IMR-90 (cell line): Measurements from ENCODE around the gene USP24. TPM values are rescaled to one million over a fixed set of nuclear protein-coding genes. Genes with fewer than 3 reads are reported as not detected.
A peak's percentile ranks its signal among the peaks of the same experiment; 100 is the strongest.

ENCODE experiments used
- ATAC-seq: fragments of 200-7000 bp; cut with Tn5 transposase; 2 replicates; pipeline ENCODE4 v1.9.1; 2020; ENCODE audit warnings: low read depth, mild to moderate bottlenecking, moderate library complexity
- BruUV-seq: library from RNA; stranded (reverse); fragments of 400-500 nt; replicated peaks from 2 replicates; lab custom pipeline; 2021; lab: Mats Ljungman, UMichigan
- CTCF ChIA-PET: fragments of 300-600 bp; formaldehyde crosslinking; extraction: SDS; loops from one replicate; lab custom pipeline; 2021; ENCODE audit warnings: antibody characterized with exemption; lab: Yijun Ruan, JAX
- POLR2A ChIA-PET: fragments of 300-600 bp; sonication (Branson Sonifier 250); formaldehyde crosslinking; loops from one replicate; lab custom pipeline; 2022; ENCODE audit warnings: antibody characterized with exemption; ENCODE audit not compliant: unreplicated experiment; lab: Charles Lee
- DNase-seq: peaks from one replicate; pipeline ENCODE4 v3.0.0; 2013
- H2AFZ ChIP-seq: replicated peaks from 2 replicates; pipeline ENCODE3; 2013; ENCODE audit warnings: low read length, mild to moderate bottlenecking; ENCODE audit not compliant: poor library complexity
- H2AK5ac ChIP-seq: 2 replicates; pipeline ENCODE4 v1.6.1; 2013; ENCODE audit warnings: low read depth, low read length, inconsistent platforms
- H2AK9ac ChIP-seq: replicated peaks from 2 replicates; pipeline ENCODE3; 2013; ENCODE audit warnings: mild to moderate bottlenecking, low read depth, low read length, moderate library complexity; ENCODE audit not compliant: poor library complexity
- H2BK120ac ChIP-seq: 2 replicates; pipeline ENCODE4 v1.6.1; 2013; ENCODE audit warnings: low read depth, low read length, inconsistent platforms
- H2BK15ac ChIP-seq: 3 replicates; pipeline ENCODE4 v1.6.1; 2013; ENCODE audit warnings: low read depth, low read length, inconsistent platforms
- H2BK20ac ChIP-seq: 2 replicates; pipeline ENCODE4 v1.6.1; 2013; ENCODE audit warnings: low read depth, mild to moderate bottlenecking, inconsistent platforms, low read length, moderate library complexity
- H2BK5ac ChIP-seq: 2 replicates; pipeline ENCODE4 v1.6.1; 2013; ENCODE audit warnings: mild to moderate bottlenecking, low read depth, low read length, inconsistent platforms; ENCODE audit not compliant: poor library complexity, severe bottlenecking
- H3K14ac ChIP-seq: replicated peaks from 2 replicates; pipeline ENCODE4 v1.6.1; 2013; ENCODE audit warnings: low read depth, low read length, inconsistent platforms
- H3K18ac ChIP-seq: 2 replicates; pipeline ENCODE4 v1.6.1; 2013; ENCODE audit warnings: low read depth, low read length, control low read depth
- H3K23ac ChIP-seq: 2 replicates; pipeline ENCODE4 v1.6.1; 2013; ENCODE audit warnings: low read depth, low read length, inconsistent platforms
- H3K27ac ChIP-seq: 2 replicates; pipeline ENCODE4 v1.5.1; 2013; ENCODE audit warnings: mild to moderate bottlenecking, control low read depth, low read length; ENCODE audit not compliant: insufficient read depth
- H3K27me3 ChIP-seq: 2 replicates; pipeline ENCODE4 v1.6.1; 2013; ENCODE audit warnings: low read length; ENCODE audit not compliant: control insufficient read depth, insufficient read depth
- H3K36me3 ChIP-seq: 2 replicates; pipeline ENCODE4 v1.6.1; 2013; ENCODE audit warnings: low read length, mixed read lengths; ENCODE audit not compliant: control insufficient read depth, insufficient read depth
- H3K4ac ChIP-seq: 2 replicates; pipeline ENCODE4 v1.6.1; 2013; ENCODE audit warnings: low read depth, low read length, inconsistent platforms
- H3K4me1 ChIP-seq: 2 replicates; pipeline ENCODE4 v1.6.1; 2013; ENCODE audit warnings: low read length, mixed read lengths; ENCODE audit not compliant: control insufficient read depth, insufficient read depth
- H3K4me2 ChIP-seq: 2 replicates; pipeline ENCODE4 v1.6.1; 2013; ENCODE audit warnings: low read depth, mild to moderate bottlenecking, control low read depth, low read length, moderate library complexity
- H3K4me3 ChIP-seq: 2 replicates; pipeline ENCODE4 v1.5.1; 2013; ENCODE audit warnings: low read depth, mild to moderate bottlenecking, control low read depth, low read length, moderate library complexity; ENCODE audit not compliant: insufficient read depth
- H3K56ac ChIP-seq: 2 replicates; pipeline ENCODE4 v1.6.1; 2013; ENCODE audit warnings: low read length, inconsistent platforms; ENCODE audit not compliant: insufficient read depth; ENCODE audit errors: extremely low read depth
- H3K79me1 ChIP-seq, 2 experiments: 2 replicates each; pipeline ENCODE4 v1.6.1; 2013; ENCODE audit warnings: low read length in 2 of 2, inconsistent platforms in 1 of 2, low read depth in 1 of 2
- H3K9ac ChIP-seq: 2 replicates; pipeline ENCODE4 v1.6.1; 2013; ENCODE audit warnings: low read depth, low read length, control low read depth
- H3K9me1 ChIP-seq: 2 replicates; pipeline ENCODE4 v1.6.1; 2013; ENCODE audit warnings: low read length, inconsistent platforms; ENCODE audit not compliant: insufficient read depth
- H3K9me3 ChIP-seq: 2 replicates; pipeline ENCODE4 v1.6.1; 2013; ENCODE audit warnings: low read length; ENCODE audit not compliant: control insufficient read depth, insufficient read depth
- H4K20me1 ChIP-seq: 2 replicates; pipeline ENCODE4 v1.6.1; 2013; ENCODE audit warnings: low read length, inconsistent platforms; ENCODE audit not compliant: insufficient read depth
- H4K5ac ChIP-seq: 2 replicates; pipeline ENCODE4 v1.6.1; 2013; ENCODE audit warnings: mild to moderate bottlenecking, low read depth, low read length, control low read depth
- H4K8ac ChIP-seq, 2 experiments: 2 replicates each; pipeline ENCODE4 v1.6.1; 2013; ENCODE audit warnings: low read depth in 2 of 2, low read length in 2 of 2, control low read depth in 1 of 2, inconsistent platforms in 1 of 2
- H4K91ac ChIP-seq: 2 replicates; pipeline ENCODE4 v1.6.1; 2013; ENCODE audit warnings: low read depth, low read length, inconsistent platforms; ENCODE audit not compliant: insufficient read depth
- BHLHE40 ChIP-seq: fragments of 150-350 bp; IDR thresholded peaks from 2 replicates; pipeline ENCODE4 v1.6.1; 2016; ENCODE audit warnings: mild to moderate bottlenecking, low read depth, low read length
- CEBPB ChIP-seq: IDR thresholded peaks from 2 replicates; pipeline ENCODE4 v1.6.1; 2012; ENCODE audit warnings: low read depth, low read length, improper control_type of control experiment
- CHD1 ChIP-seq: IDR thresholded peaks from 2 replicates; pipeline ENCODE4 v1.6.1; 2012; ENCODE audit warnings: low read depth, low read length, improper control_type of control experiment
- FOS ChIP-seq: fragments of 150-350 bp; IDR thresholded peaks from 2 replicates; pipeline ENCODE4 v1.6.1; 2016; ENCODE audit warnings: low read depth, low read length
- MXI1 ChIP-seq: IDR thresholded peaks from 2 replicates; pipeline ENCODE4 v1.6.1; 2012; ENCODE audit warnings: low read depth, mild to moderate bottlenecking, low read length, moderate library complexity, borderline replicate concordance
- POLR2A ChIP-seq: IDR thresholded peaks from 2 replicates; pipeline ENCODE4 v1.6.1; 2012; ENCODE audit warnings: mild to moderate bottlenecking, low read depth, low read length
- RAD21 ChIP-seq: IDR thresholded peaks from 2 replicates; pipeline ENCODE4 v1.6.1; 2012; ENCODE audit warnings: low read length, improper control_type of control experiment
- RFX5 ChIP-seq: IDR thresholded peaks from 2 replicates; pipeline ENCODE4 v1.8.0; 2012; ENCODE audit warnings: low read depth, mild to moderate bottlenecking, low read length, moderate library complexity
- WGBS, 2 experiments: methylation state at CpG; one replicate each; pipeline versions ENCODE4 v1.1.5 to v1.1.7; 2013; ENCODE audit warnings: missing lambda C conversion rate in 2 of 2; ENCODE audit not compliant: insufficient read length in 1 of 2; ENCODE audit errors: extremely low coverage in 2 of 2; 5-methylcytosine and 5-hydroxymethylcytosine counted together
- dilution Hi-C: fragments of 300-500 bp; cut with HindIII; formaldehyde crosslinking; loops from one replicate; pipeline ENCODE4 v1.14.3; 2018; ENCODE audit warnings: low sequenced_read_pairs; ENCODE audit not compliant: unreplicated experiment
- in situ Hi-C: fragments of 300-500 bp; cut with MboI; formaldehyde crosslinking; loops from 3 replicates; pipeline ENCODE4 v1.14.3; 2019; ENCODE audit warnings: low sequenced_read_pairs, inconsistent platforms, mixed read lengths
- intact Hi-C: fragments of 100-400 bp; cut with micrococcal nuclease; formaldehyde crosslinking; loops from 2 replicates; pipeline ENCODE4 v1.10.0; 2022
- polyA plus RNA-seq, 3 experiments: library from polyadenylated mRNA; depleted of rRNA; stranded (reverse); fragments of >200 nt; gene quantifications; 2 replicates each; pipeline ENCODE4 v1.2.3, GENCODE V29; 2012; ENCODE audit warnings: low replicate concordance in 1 of 3
- total RNA-seq: library from RNA; depleted of rRNA; stranded (reverse); fragments of >200 nt; gene quantifications from 2 replicates; pipeline ENCODE4 v1.2.3, GENCODE V29; 2012
- TF ChIP-seq, protein P1 (sequence below): conservative IDR thresholded peaks from 2 replicates; pipeline ENCODE4 v1.5.1; 2012; ENCODE audit warnings: mild to moderate bottlenecking, low read depth, low read length, improper control_type of control experiment
- TF ChIP-seq, protein P2 (sequence below): fragments of 150-350 bp; IDR thresholded peaks from 2 replicates; pipeline ENCODE4 v1.6.1; 2016; ENCODE audit warnings: low read depth, mild to moderate bottlenecking, low read length, moderate library complexity, borderline replicate concordance

USP24 gene
- total and polyA plus RNA-seq, 2 of the 4 experiments (the other 2 are of a cell fraction), result 8.4 to 36.7 TPM

GRCh38 chr1:55070293-55071164, 144.6 kb downstream of the USP24 start (continued):
- TF ChIP-seq, protein P1, sequence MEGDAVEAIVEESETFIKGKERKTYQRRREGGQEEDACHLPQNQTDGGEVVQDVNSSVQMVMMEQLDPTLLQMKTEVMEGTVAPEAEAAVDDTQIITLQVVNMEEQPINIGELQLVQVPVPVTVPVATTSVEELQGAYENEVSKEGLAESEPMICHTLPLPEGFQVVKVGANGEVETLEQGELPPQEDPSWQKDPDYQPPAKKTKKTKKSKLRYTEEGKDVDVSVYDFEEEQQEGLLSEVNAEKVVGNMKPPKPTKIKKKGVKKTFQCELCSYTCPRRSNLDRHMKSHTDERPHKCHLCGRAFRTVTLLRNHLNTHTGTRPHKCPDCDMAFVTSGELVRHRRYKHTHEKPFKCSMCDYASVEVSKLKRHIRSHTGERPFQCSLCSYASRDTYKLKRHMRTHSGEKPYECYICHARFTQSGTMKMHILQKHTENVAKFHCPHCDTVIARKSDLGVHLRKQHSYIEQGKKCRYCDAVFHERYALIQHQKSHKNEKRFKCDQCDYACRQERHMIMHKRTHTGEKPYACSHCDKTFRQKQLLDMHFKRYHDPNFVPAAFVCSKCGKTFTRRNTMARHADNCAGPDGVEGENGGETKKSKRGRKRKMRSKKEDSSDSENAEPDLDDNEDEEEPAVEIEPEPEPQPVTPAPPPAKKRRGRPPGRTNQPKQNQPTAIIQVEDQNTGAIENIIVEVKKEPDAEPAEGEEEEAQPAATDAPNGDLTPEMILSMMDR, result no peak

- DNase-seq (no peak), ATAC-seq (no peak)
- no peak overlapping the region for H2AFZ ChIP-seq
- no peak overlapping the region for H3K56ac ChIP-seq
- peaks cover 14% of the 10 kb centered on the region for H3K9me1 ChIP-seq
- no peak overlapping the region for H2AK5ac ChIP-seq
- no peak overlapping the region for H3K18ac ChIP-seq
- H3K23ac ChIP-seq, result no peak overlapping the region
- dilution Hi-C loops (no loop called here), intact Hi-C loops (no loop called here), in situ Hi-C loops (no loop called here)
- WGBS, 2 experiments, result no CpG with 5 or more reads among the region's 7 CpGs
- no peak overlapping the region for H2BK5ac ChIP-seq
- no peak overlapping the region for H2BK120ac ChIP-seq
- no peak for TF ChIP-seq RAD21
- TF ChIP-seq MXI1, result no peak
- TF ChIP-seq CEBPB, result no peak
- TF ChIP-seq, protein P2, sequence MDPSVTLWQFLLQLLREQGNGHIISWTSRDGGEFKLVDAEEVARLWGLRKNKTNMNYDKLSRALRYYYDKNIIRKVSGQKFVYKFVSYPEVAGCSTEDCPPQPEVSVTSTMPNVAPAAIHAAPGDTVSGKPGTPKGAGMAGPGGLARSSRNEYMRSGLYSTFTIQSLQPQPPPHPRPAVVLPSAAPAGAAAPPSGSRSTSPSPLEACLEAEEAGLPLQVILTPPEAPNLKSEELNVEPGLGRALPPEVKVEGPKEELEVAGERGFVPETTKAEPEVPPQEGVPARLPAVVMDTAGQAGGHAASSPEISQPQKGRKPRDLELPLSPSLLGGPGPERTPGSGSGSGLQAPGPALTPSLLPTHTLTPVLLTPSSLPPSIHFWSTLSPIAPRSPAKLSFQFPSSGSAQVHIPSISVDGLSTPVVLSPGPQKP, result no peak
- TF ChIP-seq RFX5, result no peak
- no peak for TF ChIP-seq FOS
- no peak for TF ChIP-seq BHLHE40
- no peak for TF ChIP-seq CHD1
- TF ChIP-seq POLR2A, result no peak
- peaks cover 4% of the 10 kb centered on the region for H3K4me1 ChIP-seq
- no peak overlapping the region for H3K4ac ChIP-seq
- H3K36me3 ChIP-seq, result peaks cover 47% of the 10 kb centered on the region
- no peak overlapping the region for H3K14ac ChIP-seq
- no peak overlapping the region for H3K4me3 ChIP-seq
- H3K27ac ChIP-seq, result no peak overlapping the region
- no peak overlapping the region for H3K4me2 ChIP-seq
- no peaks in the 10 kb centered on the region for H3K9me3 ChIP-seq
- no peak overlapping the region for H4K8ac ChIP-seq
- ChIA-PET POLR2A (no interaction called here), CTCF (no interaction called here)
- H4K91ac ChIP-seq, result no peak overlapping the region
- H3K79me1 ChIP-seq, result no peaks in the 10 kb centered on the region
- no peak overlapping the region for H2BK15ac ChIP-seq
- H3K27me3 ChIP-seq, result no peaks in the 10 kb centered on the region
- no peak overlapping the region for H4K5ac ChIP-seq
- H3K9ac ChIP-seq, result no peak overlapping the region
- H2AK9ac ChIP-seq, result peak overlapping the region; percentile 42
- no peak overlapping the region for H2BK20ac ChIP-seq
- H4K20me1 ChIP-seq, result peaks cover 15% of the 10 kb centered on the region
- BruUV-seq, result no TSS peak
Observed at GRCh38 chr1:55069280-55069679, 145.9 kb downstream of the USP24 start.
